ACC112 (cell line): ENCODE data around the gene TRPV6.

Experiments used
- H2AFZ ChIP-seq: fragments of 200-600 bp; sonication (generic); one replicate; pipeline ENCODE4 v1.6.0; 2017; ENCODE audit warnings: antibody characterized with exemption, low read length; ENCODE audit not compliant: unreplicated experiment
- H3K27ac ChIP-seq: fragments of 200-600 bp; sonication (generic); 2 replicates; pipeline ENCODE4 v1.5.1; 2014; ENCODE audit warnings: low read depth, mild to moderate bottlenecking, antibody characterized with exemption, low read length, moderate library complexity
- H3K27me3 ChIP-seq: fragments of 200-600 bp; sonication (generic); 2 replicates; pipeline ENCODE4 v1.6.1; 2014; ENCODE audit warnings: mild to moderate bottlenecking, antibody characterized with exemption, low read length, moderate library complexity, mixed read lengths; ENCODE audit not compliant: insufficient read depth
- H3K36me3 ChIP-seq: fragments of 200-600 bp; sonication (generic); 2 replicates; pipeline ENCODE4 v1.6.1; 2016; ENCODE audit warnings: mild to moderate bottlenecking, antibody characterized with exemption, low read length, moderate library complexity, mixed read lengths; ENCODE audit not compliant: insufficient read depth
- H3K4me1 ChIP-seq: fragments of 200-600 bp; sonication (generic); one replicate; pipeline ENCODE4 v1.6.1; 2016; ENCODE audit warnings: low read length, mixed read lengths; ENCODE audit not compliant: insufficient read depth, unreplicated experiment, control insufficient read depth
- H3K4me3 ChIP-seq: fragments of 200-600 bp; sonication (generic); 2 replicates; pipeline ENCODE4 v1.5.1; 2014; ENCODE audit warnings: mild to moderate bottlenecking, low read depth, low read length
- H3K79me2 ChIP-seq: fragments of 200-600 bp; sonication (generic); one replicate; pipeline ENCODE4 v1.6.0; 2016; ENCODE audit warnings: low read length; ENCODE audit not compliant: control insufficient read depth, unreplicated experiment, insufficient read depth

Gene TRPV6

GRCh38 chr7:142842251-142842766, 43.2 kb downstream of the TRPV6 start:
- Histone ChIP-seq H3K4me3 (no peak overlapping the region), H2AFZ (no peak overlapping the region), H3K27ac (no peak overlapping the region), H3K36me3 (no peaks in the 10 kb centered on the region), H3K79me2 (no peaks in the 10 kb centered on the region), H3K27me3 (no peaks in the 10 kb centered on the region), H3K4me1 (no peaks in the 10 kb centered on the region)

- Histone ChIP-seq H3K4me1 (no peaks in the 10 kb centered on the region), H3K4me3 (no peak overlapping the region), H2AFZ (no peak overlapping the region), H3K27ac (no peak overlapping the region), H3K36me3 (no peaks in the 10 kb centered on the region), H3K27me3 (no peaks in the 10 kb centered on the region), H3K79me2 (no peaks in the 10 kb centered on the region)
These were observed 46.9 kb downstream of the TRPV6 start for GRCh38 chr7:142838461-142839213.

- Histone ChIP-seq H3K27ac (no peak overlapping the region), H3K4me3 (no peak overlapping the region), H3K79me2 (no peaks in the 10 kb centered on the region), H3K36me3 (no peaks in the 10 kb centered on the region), H2AFZ (no peak overlapping the region), H3K27me3 (no peaks in the 10 kb centered on the region), H3K4me1 (no peaks in the 10 kb centered on the region)
These were observed 49.1 kb downstream of the TRPV6 start for GRCh38 chr7:142836426-142836825.

GRCh38 chr7:142835487-142835886, 50.1 kb downstream of the TRPV6 start:
- Histone ChIP-seq H3K4me1 (no peaks in the 10 kb centered on the region), H3K4me3 (no peak overlapping the region), H3K27ac (no peak overlapping the region), H3K79me2 (no peaks in the 10 kb centered on the region), H3K27me3 (no peaks in the 10 kb centered on the region), H3K36me3 (no peaks in the 10 kb centered on the region), H2AFZ (no peak overlapping the region)

GRCh38 chr7:142833174-142834048, 52.1 kb downstream of the TRPV6 start:
- H3K4me1 ChIP-seq: no peaks in the 10 kb centered on the region
- H3K4me3 ChIP-seq: no peak overlapping the region
- no peak overlapping the region for H2AFZ ChIP-seq
- no peak overlapping the region for H3K27ac ChIP-seq
- H3K27me3 ChIP-seq: no peaks in the 10 kb centered on the region
- H3K36me3 ChIP-seq: no peaks in the 10 kb centered on the region
- H3K79me2 ChIP-seq: no peaks in the 10 kb centered on the region

- H3K27me3 ChIP-seq: no peaks in the 10 kb centered on the region
- no peak overlapping the region for H2AFZ ChIP-seq
- H3K4me1 ChIP-seq: no peaks in the 10 kb centered on the region
- H3K27ac ChIP-seq: no peak overlapping the region
- no peaks in the 10 kb centered on the region for H3K79me2 ChIP-seq
- no peak overlapping the region for H3K4me3 ChIP-seq
- no peaks in the 10 kb centered on the region for H3K36me3 ChIP-seq
These were observed 53.1 kb downstream of the TRPV6 start for GRCh38 chr7:142832417-142832816.

GRCh38 chr7:142827951-142828500, 57.5 kb downstream of the TRPV6 start:
- H3K4me1 ChIP-seq: no peaks in the 10 kb centered on the region
- H3K27ac ChIP-seq: no peak overlapping the region
- H3K4me3 ChIP-seq: no peak overlapping the region
- H3K36me3 ChIP-seq: no peaks in the 10 kb centered on the region
- H3K27me3 ChIP-seq: peaks cover 15% of the 10 kb centered on the region
- H3K79me2 ChIP-seq: no peaks in the 10 kb centered on the region
- no peak overlapping the region for H2AFZ ChIP-seq

GRCh38 chr7:142822714-142823113, 62.8 kb downstream of the TRPV6 start:
- Histone ChIP-seq H3K27me3 (peaks cover 55% of the 10 kb centered on the region), H2AFZ (no peak overlapping the region), H3K4me1 (no peaks in the 10 kb centered on the region), H3K27ac (no peak overlapping the region), H3K79me2 (no peaks in the 10 kb centered on the region), H3K4me3 (no peak overlapping the region), H3K36me3 (no peaks in the 10 kb centered on the region)
